T47D (cell line): ENCODE results near the gene REEP6.

ENCODE experiments used
- DNase-seq, 2 experiments: peaks; one replicate each; pipeline versions ENCODE4 v3.0.0 to v3.0.0-alpha.2; 2011 to 2012; ENCODE audit warnings: low read depth in 1 of 2, low spot score in 1 of 2
- JUND ChIP-seq: IDR thresholded peaks from 2 replicates; pipeline ENCODE4 v1.6.1; 2012; ENCODE audit warnings: low read depth
- in situ Hi-C: cut with HindIII; loops from 2 replicates; pipeline ENCODE4 v1.10.0; 2016; ENCODE audit warnings: low sequenced_read_pairs, low pct_unique_long_range_greater_than_20kb

The REEP6 gene

DNA sequence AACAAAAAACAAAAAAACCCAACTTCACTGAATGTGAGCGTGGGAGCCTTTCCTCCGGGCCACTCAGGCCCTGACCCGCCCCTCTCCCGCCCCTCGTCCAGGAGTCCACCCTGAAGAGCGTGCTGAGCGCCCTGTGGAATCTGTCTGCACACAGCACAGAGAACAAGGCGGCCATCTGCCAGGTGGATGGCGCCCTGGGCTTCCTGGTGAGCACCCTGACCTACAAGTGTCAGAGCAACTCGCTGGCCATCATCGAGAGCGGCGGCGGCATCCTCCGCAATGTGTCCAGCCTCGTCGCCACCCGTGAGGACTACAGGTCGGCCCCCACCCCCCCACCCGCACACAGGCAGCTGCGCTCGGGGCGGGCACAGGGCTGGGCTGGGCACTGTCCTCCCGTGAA is 29.1 kb upstream of the REEP6 start:
- no peak for TF ChIP-seq JUND
- in situ Hi-C loops, result no loop called here
- no peak for DNase-seq

DNA sequence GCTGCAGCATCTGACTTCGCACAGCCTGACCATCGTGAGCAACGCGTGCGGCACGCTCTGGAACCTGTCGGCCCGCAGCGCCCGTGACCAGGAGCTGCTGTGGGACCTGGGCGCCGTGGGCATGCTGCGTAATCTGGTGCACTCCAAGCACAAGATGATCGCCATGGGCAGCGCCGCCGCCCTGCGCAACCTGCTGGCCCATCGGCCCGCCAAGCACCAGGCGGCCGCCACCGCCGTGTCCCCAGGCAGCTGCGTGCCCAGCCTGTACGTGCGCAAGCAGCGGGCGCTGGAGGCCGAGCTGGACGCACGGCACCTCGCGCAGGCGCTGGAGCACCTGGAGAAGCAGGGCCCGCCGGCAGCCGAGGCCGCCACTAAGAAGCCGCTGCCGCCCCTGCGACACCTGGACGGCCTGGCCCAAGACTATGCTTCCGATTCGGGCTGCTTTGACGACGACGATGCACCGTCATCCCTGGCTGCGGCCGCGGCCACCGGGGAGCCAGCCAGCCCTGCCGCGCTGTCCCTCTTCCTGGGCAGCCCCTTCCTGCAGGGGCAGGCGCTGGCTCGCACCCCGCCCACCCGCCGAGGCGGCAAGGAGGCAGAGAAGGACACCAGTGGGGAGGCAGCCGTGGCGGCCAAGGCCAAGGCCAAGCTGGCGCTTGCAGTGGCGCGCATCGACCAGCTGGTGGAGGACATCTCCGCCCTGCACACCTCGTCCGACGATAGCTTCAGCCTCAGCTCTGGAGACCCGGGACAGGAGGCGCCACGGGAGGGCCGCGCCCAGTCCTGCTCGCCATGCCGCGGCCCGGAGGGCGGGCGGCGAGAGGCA is 25.6 kb upstream of the REEP6 start:
- no peak for DNase-seq
- TF ChIP-seq JUND, result no peak
- in situ Hi-C loops, result no loop called here

GRCh38 chr19:1466018-1466460 is 24.9 kb upstream of the REEP6 start:
- in situ Hi-C loops, result no loop called here
- DNase-seq, result no peak
- no peak for TF ChIP-seq JUND

GRCh38 chr19:1466461-1467214 is 24.3 kb upstream of the REEP6 start:
- no peak for DNase-seq
- in situ Hi-C loops, result no loop called here
- TF ChIP-seq JUND, result no peak

DNA sequence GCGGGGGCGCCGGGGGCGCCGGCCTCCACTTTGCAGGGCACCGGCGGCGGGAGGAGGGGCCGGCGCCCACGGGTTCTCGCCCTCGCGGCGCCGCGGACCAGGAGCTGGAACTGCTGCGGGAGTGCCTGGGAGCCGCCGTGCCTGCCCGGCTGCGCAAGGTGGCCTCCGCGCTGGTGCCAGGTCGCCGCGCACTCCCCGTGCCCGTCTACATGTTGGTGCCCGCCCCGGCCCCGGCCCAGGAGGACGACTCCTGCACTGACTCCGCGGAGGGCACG is 23.8 kb upstream of the REEP6 start:
- TF ChIP-seq JUND, result no peak
- DNase-seq, result no peak
- in situ Hi-C loops, result no loop called here

- in situ Hi-C loops, result no loop called here
- no peak for TF ChIP-seq JUND
- DNase-seq, result no peak
Measured at GRCh38 chr19:1467490-1468273, 23.3 kb upstream of the REEP6 start.

DNA sequence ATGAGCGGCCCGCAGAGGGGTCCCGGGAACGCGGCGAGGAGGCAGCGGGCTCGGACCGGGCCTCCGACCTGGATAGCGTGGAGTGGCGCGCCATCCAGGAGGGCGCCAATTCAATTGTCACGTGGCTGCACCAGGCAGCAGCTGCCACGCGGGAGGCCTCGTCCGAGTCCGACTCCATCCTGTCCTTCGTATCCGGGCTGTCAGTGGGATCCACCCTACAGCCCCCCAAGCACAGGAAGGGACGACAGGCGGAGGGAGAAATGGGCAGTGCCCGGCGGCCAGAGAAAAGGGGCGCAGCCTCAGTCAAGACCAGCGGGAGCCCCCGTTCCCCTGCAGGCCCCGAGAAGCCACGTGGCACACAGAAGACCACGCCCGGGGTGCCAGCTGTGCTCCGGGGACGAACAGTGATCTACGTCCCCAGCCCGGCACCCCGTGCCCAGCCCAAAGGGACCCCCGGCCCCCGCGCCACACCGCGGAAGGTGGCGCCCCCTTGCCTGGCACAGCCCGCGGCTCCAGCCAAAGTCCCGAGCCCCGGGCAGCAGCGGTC is 22.6 kb upstream of the REEP6 start:
- TF ChIP-seq JUND, result no peak
- in situ Hi-C loops, result no loop called here
- no peak for DNase-seq

DNA sequence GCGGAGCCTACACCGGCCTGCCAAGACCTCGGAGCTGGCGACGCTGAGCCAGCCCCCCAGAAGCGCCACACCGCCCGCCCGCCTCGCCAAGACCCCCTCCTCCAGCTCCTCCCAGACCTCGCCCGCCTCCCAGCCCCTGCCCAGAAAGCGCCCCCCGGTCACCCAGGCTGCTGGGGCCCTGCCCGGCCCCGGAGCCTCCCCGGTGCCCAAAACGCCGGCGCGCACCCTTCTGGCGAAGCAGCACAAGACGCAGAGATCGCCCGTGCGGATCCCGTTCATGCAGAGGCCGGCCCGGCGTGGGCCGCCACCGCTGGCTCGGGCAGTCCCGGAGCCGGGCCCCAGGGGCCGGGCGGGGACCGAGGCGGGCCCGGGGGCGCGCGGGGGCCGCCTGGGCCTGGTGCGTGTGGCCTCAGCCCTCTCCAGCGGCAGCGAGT is 22.1 kb upstream of the REEP6 start:
- DNase-seq, result peak; percentile 58 to 75
- no peak for TF ChIP-seq JUND
- in situ Hi-C loops, result no loop called here

DNA sequence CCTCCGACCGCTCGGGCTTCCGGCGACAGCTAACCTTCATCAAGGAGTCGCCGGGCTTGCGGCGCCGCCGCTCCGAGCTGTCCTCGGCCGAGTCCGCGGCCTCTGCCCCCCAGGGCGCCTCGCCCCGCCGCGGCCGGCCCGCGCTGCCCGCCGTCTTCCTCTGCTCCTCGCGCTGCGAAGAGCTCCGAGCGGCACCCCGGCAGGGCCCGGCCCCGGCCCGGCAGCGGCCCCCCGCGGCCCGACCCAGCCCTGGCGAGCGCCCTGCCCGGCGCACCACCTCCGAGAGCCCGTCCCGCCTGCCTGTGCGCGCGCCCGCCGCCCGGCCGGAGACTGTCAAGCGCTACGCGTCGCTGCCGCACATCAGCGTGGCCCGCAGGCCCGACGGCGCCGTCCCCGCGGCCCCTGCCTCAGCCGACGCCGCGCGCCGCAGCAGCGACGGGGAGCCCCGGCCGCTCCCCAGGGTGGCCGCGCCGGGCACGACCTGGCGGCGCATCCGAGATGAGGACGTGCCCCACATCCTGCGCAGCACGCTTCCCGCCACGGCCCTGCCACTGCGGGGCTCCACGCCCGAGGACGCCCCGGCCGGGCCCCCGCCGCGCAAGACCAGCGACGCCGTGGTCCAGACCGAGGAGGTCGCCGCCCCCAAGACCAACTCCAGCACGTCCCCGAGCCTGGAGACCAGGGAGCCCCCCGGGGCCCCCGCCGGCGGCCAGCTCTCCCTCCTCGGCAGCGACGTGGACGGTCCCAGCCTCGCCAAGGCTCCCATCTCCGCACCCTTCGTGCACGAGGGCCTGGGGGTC is 21.5 kb upstream of the REEP6 start:
- no peak for TF ChIP-seq JUND
- in situ Hi-C loops, result no loop called here
- peak; percentile 57 to 71 for DNase-seq

DNA sequence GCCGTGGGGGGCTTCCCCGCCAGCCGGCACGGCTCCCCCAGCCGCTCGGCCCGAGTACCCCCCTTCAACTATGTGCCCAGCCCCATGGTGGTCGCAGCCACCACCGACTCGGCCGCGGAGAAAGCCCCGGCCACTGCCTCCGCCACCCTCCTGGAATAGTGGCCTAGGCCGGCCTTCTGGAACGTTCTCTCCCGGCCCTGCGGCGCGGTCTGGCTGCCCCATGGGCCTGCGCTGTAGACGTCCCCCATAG is 21.0 kb upstream of the REEP6 start:
- in situ Hi-C loops, result no loop called here
- no peak for TF ChIP-seq JUND
- no peak for DNase-seq

DNA sequence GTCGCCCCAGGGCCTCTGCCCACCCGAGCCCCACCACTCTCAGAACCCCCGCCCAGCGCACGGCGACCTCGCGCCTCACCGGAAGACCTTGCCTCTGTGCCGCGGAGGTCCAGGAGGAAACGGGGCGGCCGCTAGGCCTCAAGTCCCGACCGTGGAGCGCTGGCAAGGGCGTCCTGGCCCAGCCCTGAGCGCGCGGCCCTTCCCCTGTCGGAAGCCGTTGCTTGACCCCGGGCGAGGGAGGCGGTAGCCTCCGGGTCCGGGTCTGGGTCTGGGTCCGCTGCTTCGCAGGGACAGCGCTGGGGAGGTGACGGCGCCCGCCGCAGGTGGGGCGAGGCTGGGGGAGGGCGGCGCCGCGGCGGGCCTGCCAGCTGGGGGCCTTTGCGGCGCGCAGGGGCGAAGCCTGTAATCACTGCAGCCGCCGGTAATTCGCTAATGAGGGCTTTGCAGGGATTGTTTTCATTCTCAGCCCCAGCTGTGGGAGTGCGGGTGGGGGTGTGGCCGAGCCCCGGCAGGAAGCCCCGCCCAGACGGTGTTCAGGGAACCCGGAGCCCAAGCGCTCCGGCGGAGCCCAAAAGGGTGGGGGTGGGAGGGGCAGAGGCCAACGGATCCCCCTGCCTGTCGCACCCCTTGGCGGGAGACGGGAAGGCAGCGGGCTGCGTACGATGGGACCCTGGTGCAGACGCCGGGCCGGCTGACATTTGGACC is 20.5 kb upstream of the REEP6 start:
- TF ChIP-seq JUND, result no peak
- DNase-seq, result peak; percentile 55 to 88
- in situ Hi-C loops, result no loop called here
